ENCODE results near the gene TTL.
"Not testable (repeated sequence)": the region's sequence is repeated elsewhere in the genome, so short reads cannot be mapped to it uniquely, and the experiment has no call there.

TTL gene

DNA sequence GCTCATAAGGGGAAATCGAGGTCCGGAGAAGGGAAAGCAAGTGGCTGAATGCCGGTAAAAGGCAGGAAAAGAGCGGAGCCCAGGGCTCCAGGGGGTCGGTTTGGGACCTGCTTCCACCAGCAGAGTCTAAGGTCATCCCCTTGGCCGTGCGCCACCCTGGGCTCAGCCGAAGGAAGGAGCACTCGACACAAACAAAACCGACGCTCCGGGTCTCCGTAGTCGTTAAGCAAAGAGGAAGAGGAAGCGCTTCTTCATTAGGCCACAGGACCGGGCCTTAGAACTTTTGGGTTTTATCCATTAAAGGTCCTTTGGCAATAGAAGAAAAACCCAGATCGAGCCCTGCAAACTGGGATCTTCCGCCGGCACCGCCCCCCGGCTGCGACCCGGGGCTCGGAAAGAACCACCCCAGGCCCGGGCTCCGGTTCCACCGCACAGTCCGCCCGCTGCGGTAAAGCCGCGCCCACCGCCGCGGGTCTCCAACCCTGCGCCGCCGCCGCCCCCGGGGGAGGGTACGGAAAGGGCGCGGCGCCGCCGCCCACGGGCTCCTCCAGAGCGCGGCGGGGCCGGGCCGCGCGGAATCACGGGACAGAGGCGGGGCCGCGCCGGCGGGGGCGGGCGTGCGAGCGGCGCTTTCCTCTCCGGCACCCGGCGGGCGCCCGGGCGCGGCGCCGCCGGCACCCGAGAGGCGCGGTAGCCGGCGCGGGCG lies at the start of gene TTL:
TTL (plus strand) TSS at position 629 of the 706 bp plus-strand sequence. CDS start 189 bp downstream, outside the sequence.
- DNase-seq (ENCODE audit: low spot score) = peak; percentile 88

DNA sequence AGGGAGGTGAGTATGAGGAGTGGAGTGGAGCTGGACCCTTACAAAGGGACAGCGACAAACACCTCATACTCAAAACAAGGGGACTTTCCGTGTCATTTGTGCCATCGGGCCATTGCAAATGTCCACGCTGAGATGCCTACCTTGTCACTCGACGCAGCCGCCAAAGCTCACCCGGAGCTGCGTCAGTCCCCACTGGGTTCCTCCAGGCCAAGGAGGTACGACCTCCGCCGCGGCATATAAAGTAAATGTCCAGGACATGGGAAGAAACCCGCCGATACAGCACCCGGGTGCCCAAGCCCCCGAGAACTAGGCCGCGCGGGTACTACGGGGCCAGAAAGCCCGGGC lies 49.6 kb upstream of the TTL start:
- DNase-seq (ENCODE audit: low spot score) = not testable (repeated sequence)

DNA sequence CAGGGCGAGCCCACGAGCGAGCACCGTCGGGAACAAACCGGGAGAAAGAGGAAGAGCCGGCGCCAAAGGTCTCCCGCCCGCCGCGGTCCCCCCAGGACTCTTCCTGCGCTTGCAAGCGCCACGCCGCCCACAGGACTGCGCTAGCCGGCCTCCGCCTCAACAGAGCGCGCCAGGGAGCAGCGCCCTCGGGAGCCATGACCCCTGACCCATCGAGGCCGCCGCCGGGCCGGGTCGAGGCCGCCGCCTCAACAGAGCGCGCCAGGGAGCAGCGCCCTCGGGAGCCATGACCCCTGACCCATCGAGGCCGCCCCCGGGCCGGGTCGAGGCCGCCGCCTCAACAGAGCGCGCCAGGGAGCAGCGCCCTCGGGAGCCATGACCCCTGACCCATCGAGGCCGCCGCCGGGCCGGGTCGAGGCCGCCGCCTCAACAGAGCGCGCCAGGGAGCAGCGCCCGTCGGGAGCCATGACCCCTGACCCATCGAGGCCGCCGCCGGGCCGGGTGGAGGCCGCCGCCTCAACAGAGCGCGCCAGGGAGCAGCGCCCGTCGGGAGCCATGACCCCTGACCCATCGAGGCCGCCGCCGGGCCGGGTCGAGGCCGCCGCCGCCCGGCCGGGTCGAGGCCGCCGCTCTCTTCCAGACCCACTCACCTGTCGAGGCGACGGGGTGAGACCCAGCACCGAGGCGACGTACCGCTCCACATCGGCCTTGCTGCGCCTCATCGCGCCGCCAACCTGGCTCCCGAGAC lies 49.0 kb upstream of the TTL start:
- DNase-seq (ENCODE audit: low spot score) = not testable (repeated sequence)

DNA sequence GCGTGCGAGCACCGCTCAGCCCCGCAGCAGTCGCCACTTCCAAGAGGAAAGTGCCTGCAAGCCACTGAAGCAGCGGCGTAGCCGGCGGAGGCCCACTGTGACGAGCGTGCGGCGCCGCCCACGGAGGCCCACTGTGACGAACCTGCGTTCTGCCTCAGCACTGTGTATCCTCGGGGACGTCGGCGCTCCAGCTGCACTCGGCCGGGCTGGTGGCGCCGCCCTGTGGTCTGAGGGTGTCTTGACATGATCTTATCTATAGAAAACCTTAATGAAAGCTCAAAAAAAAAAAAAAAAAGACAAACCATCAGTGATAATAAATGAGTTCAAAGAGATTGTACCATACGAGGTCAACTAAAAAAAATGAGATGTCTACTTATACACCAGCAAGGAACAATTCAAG lies 48.5 kb upstream of the TTL start, which contains the start of gene RGPD8:
RGPD8 (minus strand) TSS at position 166 of the 400 bp plus-strand sequence. CDS start 192 bp downstream, outside the sequence.
- DNase-seq (ENCODE audit: low spot score) = peak; percentile 54

DNA sequence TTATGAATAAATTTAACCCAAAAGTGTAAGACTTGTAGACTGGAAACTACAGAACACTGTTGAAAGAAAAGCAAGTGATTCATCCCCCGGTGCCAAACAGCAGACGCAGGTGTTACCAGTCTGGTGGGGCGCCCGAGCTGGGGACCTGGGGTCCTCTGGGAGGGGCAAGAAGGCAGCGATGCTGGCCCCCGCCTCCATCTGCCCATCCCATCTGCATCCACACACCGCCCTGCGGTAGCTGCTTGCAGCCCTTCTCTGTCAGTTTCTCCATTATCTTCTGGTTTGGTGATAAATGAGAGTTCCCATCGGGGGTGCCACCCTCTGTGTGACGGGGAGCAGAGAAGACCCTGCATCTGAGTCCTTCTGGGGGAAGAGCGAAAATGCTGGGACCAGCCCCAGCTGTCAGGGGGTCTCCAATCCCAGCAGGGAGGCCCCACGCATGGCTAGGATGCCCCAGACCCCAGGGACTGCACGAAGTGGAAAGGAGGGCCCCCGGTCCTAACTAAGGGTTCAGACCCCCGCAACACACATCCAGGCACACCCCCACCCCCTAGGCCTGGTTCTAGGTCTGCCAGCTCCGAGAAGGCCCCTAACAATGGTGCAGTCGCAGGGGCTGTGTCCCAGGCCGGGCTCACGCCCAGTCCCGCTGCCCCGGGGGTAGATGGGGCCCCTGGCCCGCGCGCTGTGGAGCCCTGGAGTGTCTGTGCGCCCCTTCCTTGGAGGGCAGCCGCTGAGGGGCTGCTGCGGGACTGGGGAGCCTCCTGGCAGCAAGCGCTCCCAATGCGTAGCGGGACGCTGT lies 47.8 kb upstream of the TTL start:
- DNase-seq (ENCODE audit: low spot score) = no peak

DNA sequence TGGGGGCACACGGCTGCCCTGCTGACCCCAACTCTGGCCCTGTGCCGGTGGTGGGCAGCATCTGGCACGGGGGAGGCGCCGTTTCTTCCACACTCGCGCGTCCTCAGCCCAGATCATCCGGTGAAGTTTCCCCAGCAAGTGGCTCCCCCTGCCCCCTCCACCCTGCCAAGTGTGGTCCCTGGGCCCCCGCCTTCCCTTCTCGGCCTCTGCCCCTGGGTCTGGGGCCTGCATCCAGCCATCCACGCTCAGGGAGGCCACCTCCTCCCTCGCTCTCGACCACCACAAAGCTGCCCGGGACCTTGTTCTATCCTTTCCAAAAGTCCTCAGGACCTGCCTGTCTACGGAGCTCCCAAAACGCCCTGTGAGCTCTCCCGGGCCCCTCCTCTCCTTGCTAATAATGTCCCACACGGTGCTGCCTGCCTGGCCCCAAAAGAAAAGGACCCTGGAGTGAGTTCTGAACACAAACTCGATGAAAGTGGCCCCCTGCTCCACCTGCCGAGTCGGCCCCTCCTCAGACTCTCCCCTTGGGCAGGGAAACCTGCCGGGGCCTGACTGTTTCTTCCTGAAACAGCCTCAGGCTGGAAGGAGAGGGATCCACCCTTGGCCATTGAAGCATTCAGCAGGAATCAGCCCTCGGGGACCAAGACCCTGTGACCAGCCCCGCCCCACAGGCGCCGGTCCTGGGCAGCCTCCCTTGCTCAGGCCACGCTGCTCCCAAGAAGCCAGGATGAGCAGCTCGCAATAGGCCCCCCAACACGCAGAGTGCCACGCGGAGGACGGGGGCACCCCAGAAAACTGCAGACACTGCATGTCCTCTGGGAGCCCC lies 46.9 kb upstream of the TTL start:
- DNase-seq (ENCODE audit: low spot score) = not testable (repeated sequence)

DNA sequence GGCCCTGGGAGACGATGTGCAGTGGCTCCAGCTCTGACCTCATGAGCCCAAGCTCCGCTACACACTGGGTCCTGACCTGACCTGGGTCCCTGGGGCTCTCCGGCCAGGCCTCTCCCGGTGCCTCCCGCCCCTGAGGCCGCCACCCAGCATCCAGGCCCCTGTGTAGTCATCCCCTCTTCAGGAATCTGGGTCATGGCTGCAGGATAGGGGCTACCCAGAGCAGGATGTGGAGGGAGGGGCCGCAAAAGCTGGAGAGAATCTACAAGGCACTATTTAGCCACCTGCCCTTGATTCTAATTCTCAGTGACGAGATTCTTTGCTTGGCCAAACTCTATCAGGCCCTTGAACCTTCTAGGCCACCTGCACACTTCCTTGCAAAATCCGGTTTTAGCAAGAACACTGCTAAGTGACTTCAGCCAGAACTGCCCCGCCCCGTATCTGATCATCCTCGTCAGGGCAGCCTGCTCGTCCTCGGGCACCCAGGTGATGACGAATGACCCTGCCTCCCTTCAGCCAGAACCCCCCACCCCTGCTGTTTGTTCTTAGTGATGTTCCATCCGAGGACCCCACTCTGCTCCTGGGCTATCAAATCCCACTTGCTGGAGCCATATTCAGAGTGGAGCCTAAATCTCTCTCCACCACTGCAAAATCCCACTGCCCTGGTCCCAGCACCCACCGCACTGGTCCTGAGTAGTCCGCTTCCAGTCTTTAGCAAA lies 46.1 kb upstream of the TTL start:
- DNase-seq (ENCODE audit: low spot score) = not testable (repeated sequence)

DNA sequence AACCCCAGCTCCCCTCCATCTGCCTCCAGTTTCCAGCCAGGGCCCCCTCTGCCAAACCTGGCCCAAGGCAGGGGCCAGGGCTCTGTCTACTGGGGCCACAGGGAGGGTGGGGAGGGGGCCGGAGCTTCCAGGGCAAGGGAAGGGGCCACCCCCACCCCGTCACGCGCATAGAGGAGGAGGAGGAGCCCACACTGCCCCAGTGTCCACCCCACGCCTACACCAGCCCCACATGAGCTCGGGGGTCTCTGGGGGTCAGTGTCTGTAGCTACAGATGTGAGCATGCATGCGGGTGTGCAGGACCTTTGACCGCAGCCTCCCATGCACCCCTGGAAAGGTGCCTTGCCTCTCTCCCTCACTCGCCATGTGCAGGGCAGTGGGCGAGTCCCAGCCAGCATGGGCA lies 45.0 kb upstream of the TTL start:
- not testable (repeated sequence) for DNase-seq (ENCODE audit: low spot score)

DNA sequence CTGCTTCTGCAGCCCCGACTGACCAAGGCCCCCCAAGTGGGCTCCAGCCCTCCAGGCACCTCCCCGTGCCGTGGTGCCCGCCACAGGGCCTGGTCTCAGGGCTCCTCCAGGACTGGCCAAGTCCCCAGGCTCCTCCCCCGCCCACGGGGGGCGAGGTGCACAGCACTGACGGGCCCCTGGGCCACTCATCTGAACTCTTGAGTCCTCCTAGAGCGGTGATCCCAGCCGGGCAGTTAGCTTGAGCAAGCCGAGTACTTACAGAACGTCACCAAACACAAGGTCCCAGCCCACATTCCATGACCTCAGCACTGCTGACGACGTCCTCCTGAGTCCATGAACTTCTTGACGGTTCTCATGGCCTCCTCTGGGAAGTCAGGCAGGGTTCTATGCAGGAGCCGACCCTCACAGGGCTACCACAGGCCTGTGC lies 44.5 kb upstream of the TTL start:
- DNase-seq (ENCODE audit: low spot score) = not testable (repeated sequence)

DNA sequence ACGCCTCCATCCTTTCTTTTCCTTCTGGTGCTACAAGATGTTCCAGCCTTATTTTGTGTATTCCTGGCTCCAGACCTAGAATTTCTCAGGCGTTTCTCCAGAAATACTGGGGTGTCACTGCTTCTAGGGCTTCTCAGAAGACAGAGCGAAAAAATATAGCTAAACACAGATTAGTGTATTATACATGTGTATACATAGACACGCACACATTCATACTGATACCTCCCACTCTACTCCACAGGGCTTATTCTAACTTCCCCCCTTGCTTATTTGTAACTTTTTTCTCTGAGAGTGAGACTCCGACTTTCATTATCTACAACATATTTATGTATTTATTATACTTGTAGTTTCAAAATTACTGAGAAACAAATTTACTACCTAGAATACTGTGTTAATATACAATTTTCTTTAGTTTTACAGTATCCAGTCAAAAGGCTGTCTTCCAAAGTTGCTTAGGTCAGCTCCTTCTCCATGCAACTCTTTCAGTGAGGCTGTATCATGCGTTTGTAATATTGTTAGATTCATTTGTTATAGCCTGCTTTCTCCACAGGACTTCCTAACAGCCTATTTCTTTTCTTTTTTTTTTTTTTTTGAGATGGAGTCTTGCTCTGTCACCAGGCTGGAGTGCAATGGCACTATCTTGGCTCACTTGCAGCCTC lies 43.2 kb upstream of the TTL start:
- not testable (repeated sequence) for DNase-seq (ENCODE audit: low spot score)

DNA sequence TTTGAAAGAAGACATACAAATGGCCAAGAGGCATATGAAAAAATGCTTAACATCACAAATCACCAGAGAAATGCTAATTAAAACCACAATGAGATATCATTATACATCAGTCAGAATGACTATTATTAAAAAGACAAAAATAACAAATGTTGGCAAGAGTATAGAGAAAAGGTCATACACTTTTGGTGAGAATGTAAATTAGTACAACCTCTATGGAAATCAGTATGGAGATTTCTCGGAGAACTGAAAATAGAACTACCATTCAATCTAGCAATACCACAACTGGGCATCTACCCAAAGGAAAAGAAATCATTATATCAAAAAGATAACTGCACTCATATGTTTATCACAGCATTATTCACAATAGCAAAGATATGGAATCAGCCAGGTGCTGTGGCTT lies 37.7 kb upstream of the TTL start:
- DNase-seq (ENCODE audit: low spot score) = not testable (repeated sequence)

DNA sequence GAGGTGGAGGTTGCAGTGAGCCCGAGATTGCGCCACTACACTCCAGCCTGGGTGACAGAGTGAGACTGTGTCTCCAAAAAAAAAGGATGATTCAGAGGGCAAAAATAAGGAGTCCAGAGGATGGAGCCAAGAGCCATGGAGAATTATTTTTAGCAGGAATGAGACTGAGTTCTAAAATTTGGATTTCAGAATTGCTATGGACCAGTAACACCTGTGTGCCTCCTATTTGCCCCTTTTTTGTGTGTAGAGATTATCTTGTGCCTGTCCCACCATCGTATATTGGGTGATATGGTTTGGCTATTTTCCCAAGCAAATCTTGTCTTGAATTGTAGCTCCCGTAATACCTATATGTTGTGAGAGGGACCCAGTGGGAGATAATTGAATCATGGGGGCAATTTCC lies 32.1 kb upstream of the TTL start:
- DNase-seq (ENCODE audit: low spot score) = no peak

DNA sequence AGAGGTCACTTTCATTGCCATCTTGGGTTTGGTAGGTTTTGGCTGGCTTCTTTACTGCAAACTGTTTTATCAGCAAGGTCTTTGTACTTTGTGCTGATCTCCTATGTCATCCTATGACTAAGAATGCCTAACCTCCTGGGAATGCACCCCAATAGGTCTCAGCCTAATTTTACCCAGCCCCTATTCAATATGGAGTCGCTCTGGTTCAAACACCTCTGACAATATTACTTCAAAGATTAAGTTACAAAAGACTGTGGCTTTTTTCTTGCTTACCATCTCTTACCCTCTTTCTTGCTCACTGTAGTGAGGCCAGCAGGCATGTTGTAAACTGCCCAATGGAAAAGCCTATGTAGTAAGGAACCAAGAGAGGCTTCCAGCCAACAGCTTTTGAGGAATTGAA lies 30.6 kb upstream of the TTL start:
- DNase-seq (ENCODE audit: low spot score) = no peak

DNA sequence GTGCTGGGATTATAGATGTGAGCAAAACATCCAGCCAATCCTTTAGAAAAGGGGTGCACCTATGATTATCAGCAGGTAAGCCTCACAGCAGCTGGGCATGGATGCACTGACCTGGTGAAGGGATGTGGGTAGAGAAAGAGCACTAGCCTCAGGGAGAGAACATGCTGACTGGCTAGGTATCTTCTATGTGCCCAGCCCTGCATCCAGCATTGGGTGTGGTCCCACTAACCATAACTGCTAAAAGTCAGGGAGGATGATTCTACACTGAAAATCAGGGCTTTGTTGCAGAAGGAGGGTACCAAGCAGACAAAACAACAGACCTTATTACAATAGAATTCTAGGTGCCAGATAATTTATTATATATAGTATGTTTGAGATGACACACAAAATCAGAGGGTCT lies 27.4 kb upstream of the TTL start:
- no peak for DNase-seq (ENCODE audit: low spot score)

DNA sequence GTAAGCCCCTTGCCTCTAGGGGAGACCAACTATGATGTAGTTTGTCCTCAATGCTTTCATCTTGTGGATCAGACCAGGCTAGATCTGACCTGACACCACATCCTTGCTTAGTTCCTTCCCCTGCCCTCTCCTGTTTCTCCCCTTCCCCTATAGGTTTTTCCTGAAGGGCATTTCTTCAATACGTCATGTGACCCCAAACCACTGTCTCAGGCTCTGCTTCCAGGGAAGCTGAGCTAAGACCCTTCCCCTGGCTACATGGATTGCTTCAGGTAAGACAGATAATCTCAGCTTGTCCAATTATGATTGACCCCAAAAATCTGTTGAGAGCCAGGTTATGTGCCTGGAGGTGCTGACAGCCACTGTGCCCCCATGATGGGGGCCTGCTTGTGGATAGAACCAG lies 22.6 kb upstream of the TTL start:
- no peak for DNase-seq (ENCODE audit: low spot score)

DNA sequence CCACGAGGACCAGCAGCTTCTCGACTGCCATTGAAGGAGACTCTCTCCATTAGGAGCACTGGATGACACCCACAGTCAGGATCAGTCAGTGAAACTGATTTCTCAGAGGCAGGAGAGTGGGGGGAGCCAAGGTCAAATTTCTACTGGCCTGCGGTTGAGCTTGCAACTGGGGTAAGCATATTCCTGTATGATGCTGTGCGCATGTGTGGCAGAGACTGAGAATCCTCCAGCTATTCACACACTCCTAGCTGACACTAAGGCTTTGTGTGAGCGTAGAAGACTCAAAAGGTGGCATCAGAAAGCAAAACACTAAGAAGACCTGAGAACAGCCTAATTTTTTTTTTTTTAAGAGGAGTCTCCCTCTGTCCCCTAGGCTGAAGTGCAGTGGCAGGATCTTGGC lies 19.8 kb upstream of the TTL start:
- DNase-seq (ENCODE audit: low spot score) = no peak

DNA sequence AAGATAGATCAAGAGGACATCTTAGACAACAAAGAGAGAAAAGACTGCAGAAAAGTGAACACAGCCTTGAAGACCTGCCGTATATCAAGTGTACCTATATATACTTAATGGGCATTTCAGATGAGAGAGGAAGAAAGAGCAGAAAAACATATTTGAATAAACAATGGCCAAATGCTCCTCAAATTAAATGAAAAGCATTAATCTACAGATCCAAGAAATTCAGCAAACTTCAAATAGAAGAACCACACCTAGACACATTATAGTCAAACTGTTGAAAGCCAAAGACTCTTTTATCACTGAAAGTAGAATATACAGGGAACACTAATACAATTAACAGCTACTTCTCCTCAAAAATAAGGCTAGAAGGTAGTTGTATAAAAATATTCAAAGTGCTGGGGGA lies 18.7 kb upstream of the TTL start:
- no peak for DNase-seq (ENCODE audit: low spot score)

DNA sequence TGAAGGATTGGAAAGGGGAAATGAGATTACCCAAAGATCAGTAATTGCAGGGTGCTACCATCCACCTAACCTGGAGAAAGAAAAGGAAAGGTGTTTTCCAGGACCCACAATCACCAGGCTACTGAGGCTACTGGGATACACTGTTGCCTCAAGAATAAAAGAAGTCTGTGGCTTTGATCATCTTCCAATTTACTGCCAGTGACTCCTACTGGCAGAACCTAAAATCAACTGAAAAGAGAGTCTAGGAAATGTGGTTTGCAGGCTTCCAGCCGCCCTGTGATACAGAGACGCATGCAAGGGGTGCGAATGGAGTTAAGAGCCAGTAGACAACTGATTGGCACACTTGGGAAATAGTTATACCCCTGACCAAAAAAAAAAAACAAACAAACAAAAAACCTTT lies 16.6 kb upstream of the TTL start:
- DNase-seq (ENCODE audit: low spot score) = peak; percentile 44

DNA sequence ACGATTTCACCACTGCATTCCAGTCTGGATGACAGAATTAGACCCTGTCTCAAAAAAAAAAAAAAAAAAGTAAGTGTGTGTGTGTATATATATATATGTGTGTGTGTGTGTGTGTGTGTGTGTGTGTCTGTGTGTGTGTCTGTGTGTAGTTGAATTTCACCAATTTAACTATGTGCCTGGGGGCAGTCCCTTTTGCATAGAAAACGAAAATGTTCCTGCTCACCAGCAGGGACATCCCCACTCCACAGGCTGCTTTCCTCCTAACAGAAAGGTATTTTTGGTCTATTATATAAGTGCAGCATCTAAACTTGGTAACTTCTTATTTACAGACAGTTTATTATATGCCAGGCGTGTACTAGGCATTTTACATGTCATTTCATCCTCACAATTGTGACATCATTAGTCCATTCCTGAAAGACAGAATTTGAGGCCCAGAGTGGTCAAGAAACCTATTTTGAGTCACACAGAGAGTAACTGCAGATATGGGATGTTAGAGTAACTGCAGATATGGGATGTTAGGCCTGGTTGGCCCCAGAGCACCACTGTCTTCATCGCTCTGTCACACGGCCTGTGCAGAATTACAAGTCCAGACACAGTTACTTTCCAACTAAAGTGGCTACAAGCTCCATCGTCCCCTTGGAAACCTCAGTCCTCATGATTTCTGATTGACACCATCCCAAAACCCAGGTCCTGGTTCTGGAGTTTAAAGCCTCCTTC lies 9.3 kb upstream of the TTL start:
- DNase-seq (ENCODE audit: low spot score) = no peak
